Measurements from ENCODE around the gene NACC2. TPM values are rescaled to one million over a fixed set of nuclear protein-coding genes. Genes with fewer than 3 reads are reported as not detected.

The NACC2 gene
- total RNA-seq, 6 experiments from 2014 or later: 38.2 to 46.7 (median 40.2) TPM

GRCh38 chr9:135961277-135961715, 133.8 kb downstream of the NACC2 start, which contains the start of gene UBAC1:
Gene UBAC1 (minus strand): TSS chr9:135961373. CDS start chr9:135961162, 211 bp downstream.
- TF ChIP-seq CTCF (IDR thresholded peaks at IDR 0.05): peak; percentile 65
- Mint-ChIP-seq H3K4me1 (ENCODE audit: low read depth) (peaks cover 24% of the 10 kb centered on the region), H3K4me3 (peak within 1 kb of the TSS; percentile 90), H3K27me3 (ENCODE audit: insufficient read depth) (peaks cover 14% of the 10 kb centered on the region), H3K36me3 (ENCODE audit: low read depth) (no peaks in the 10 kb centered on the region), H3K9me3 (no peaks in the 10 kb centered on the region), H3K27ac (peak within 1 kb of the TSS; percentile 68)
- DNase-seq: peak; percentile 91

- no peak for DNase-seq
- TF ChIP-seq CTCF (IDR thresholded peaks at IDR 0.05): no peak
- no peaks in the 10 kb centered on the region for H3K9me3 Mint-ChIP-seq
- peaks cover 14% of the 10 kb centered on the region for H3K27me3 Mint-ChIP-seq (ENCODE audit: insufficient read depth)
- peaks cover 24% of the 10 kb centered on the region for H3K4me1 Mint-ChIP-seq (ENCODE audit: low read depth)
- H3K36me3 Mint-ChIP-seq (ENCODE audit: low read depth): no peaks in the 10 kb centered on the region
- H3K4me3 Mint-ChIP-seq: peak overlapping the region; percentile 90
- H3K27ac Mint-ChIP-seq: peak overlapping the region; percentile 68
Observed at GRCh38 chr9:135960411-135961276, 134.4 kb downstream of the NACC2 start.

GRCh38 chr9:135959814-135960213, 135.3 kb downstream of the NACC2 start:
- Mint-ChIP-seq H3K4me1 (ENCODE audit: low read depth) (peaks cover 24% of the 10 kb centered on the region), H3K36me3 (ENCODE audit: low read depth) (no peaks in the 10 kb centered on the region), H3K4me3 (peak overlapping the region; percentile 90), H3K27ac (peak overlapping the region; percentile 68), H3K9me3 (no peaks in the 10 kb centered on the region), H3K27me3 (ENCODE audit: insufficient read depth) (peaks cover 14% of the 10 kb centered on the region)
- no peak for DNase-seq
- no peak for TF ChIP-seq CTCF (IDR thresholded peaks at IDR 0.05)

GRCh38 chr9:135958485-135958884, 136.6 kb downstream of the NACC2 start:
- H3K4me3 Mint-ChIP-seq: no peak overlapping the region
- H3K36me3 Mint-ChIP-seq (ENCODE audit: low read depth): no peaks in the 10 kb centered on the region
- peaks cover 24% of the 10 kb centered on the region for H3K4me1 Mint-ChIP-seq (ENCODE audit: low read depth)
- TF ChIP-seq CTCF (IDR thresholded peaks at IDR 0.05): no peak
- no peak overlapping the region; the same call in 1 of the 2 replicates for H3K27ac Mint-ChIP-seq
- no peaks in the 10 kb centered on the region for H3K9me3 Mint-ChIP-seq
- peaks cover 11% of the 10 kb centered on the region; the same call in 1 of the 2 replicates for H3K27me3 Mint-ChIP-seq (ENCODE audit: insufficient read depth)
- no peak for DNase-seq

- Mint-ChIP-seq H3K27me3 (ENCODE audit: insufficient read depth) (peaks cover 3% of the 10 kb centered on the region; the same call in 1 of the 2 replicates), H3K36me3 (ENCODE audit: low read depth) (peaks cover 4% of the 10 kb centered on the region; the same call in 1 of the 2 replicates), H3K27ac (no peak overlapping the region), H3K4me3 (no peak overlapping the region), H3K9me3 (no peaks in the 10 kb centered on the region), H3K4me1 (ENCODE audit: low read depth) (peaks cover 20% of the 10 kb centered on the region)
- DNase-seq: no peak
- no peak for TF ChIP-seq CTCF (IDR thresholded peaks at IDR 0.05)
Observed at GRCh38 chr9:135957431-135957830, 137.7 kb downstream of the NACC2 start.

All from HFFc6 (cell line).